IMR-90 (cell line): ENCODE data around the gene PIK3R3. TPM values are rescaled to one million over a fixed set of nuclear protein-coding genes. Genes with fewer than 3 reads are reported as not detected.

ENCODE experiments used
- ATAC-seq: fragments of 200-7000 bp; cut with Tn5 transposase; 2 replicates; pipeline ENCODE4 v1.9.1; 2020; ENCODE audit warnings: low read depth, mild to moderate bottlenecking, moderate library complexity
- BruUV-seq: library from RNA; stranded (reverse); fragments of 400-500 nt; replicated peaks from 2 replicates; lab custom pipeline; 2021; lab: Mats Ljungman, UMichigan
- CTCF ChIA-PET: fragments of 300-600 bp; formaldehyde crosslinking; extraction: SDS; loops from one replicate; lab custom pipeline; 2021; ENCODE audit warnings: antibody characterized with exemption; lab: Yijun Ruan, JAX
- POLR2A ChIA-PET: fragments of 300-600 bp; sonication (Branson Sonifier 250); formaldehyde crosslinking; loops from one replicate; lab custom pipeline; 2022; ENCODE audit warnings: antibody characterized with exemption; ENCODE audit not compliant: unreplicated experiment; lab: Charles Lee
- DNase-seq: peaks from one replicate; pipeline ENCODE4 v3.0.0; 2013
- H2AFZ ChIP-seq: replicated peaks from 2 replicates; pipeline ENCODE3; 2013; ENCODE audit warnings: low read length, mild to moderate bottlenecking; ENCODE audit not compliant: poor library complexity
- H2AK5ac ChIP-seq: 2 replicates; pipeline ENCODE4 v1.6.1; 2013; ENCODE audit warnings: low read depth, low read length, inconsistent platforms
- H2AK9ac ChIP-seq: replicated peaks from 2 replicates; pipeline ENCODE3; 2013; ENCODE audit warnings: mild to moderate bottlenecking, low read depth, low read length, moderate library complexity; ENCODE audit not compliant: poor library complexity
- H2BK120ac ChIP-seq: 2 replicates; pipeline ENCODE4 v1.6.1; 2013; ENCODE audit warnings: low read depth, low read length, inconsistent platforms
- H2BK15ac ChIP-seq: 3 replicates; pipeline ENCODE4 v1.6.1; 2013; ENCODE audit warnings: low read depth, low read length, inconsistent platforms
- H2BK20ac ChIP-seq: 2 replicates; pipeline ENCODE4 v1.6.1; 2013; ENCODE audit warnings: low read depth, mild to moderate bottlenecking, inconsistent platforms, low read length, moderate library complexity
- H2BK5ac ChIP-seq: 2 replicates; pipeline ENCODE4 v1.6.1; 2013; ENCODE audit warnings: mild to moderate bottlenecking, low read depth, low read length, inconsistent platforms; ENCODE audit not compliant: poor library complexity, severe bottlenecking
- H3K14ac ChIP-seq: replicated peaks from 2 replicates; pipeline ENCODE4 v1.6.1; 2013; ENCODE audit warnings: low read depth, low read length, inconsistent platforms
- H3K18ac ChIP-seq: 2 replicates; pipeline ENCODE4 v1.6.1; 2013; ENCODE audit warnings: low read depth, low read length, control low read depth
- H3K23ac ChIP-seq: 2 replicates; pipeline ENCODE4 v1.6.1; 2013; ENCODE audit warnings: low read depth, low read length, inconsistent platforms
- H3K27ac ChIP-seq: 2 replicates; pipeline ENCODE4 v1.5.1; 2013; ENCODE audit warnings: mild to moderate bottlenecking, control low read depth, low read length; ENCODE audit not compliant: insufficient read depth
- H3K27me3 ChIP-seq: 2 replicates; pipeline ENCODE4 v1.6.1; 2013; ENCODE audit warnings: low read length; ENCODE audit not compliant: control insufficient read depth, insufficient read depth
- H3K36me3 ChIP-seq: 2 replicates; pipeline ENCODE4 v1.6.1; 2013; ENCODE audit warnings: low read length, mixed read lengths; ENCODE audit not compliant: control insufficient read depth, insufficient read depth
- H3K4ac ChIP-seq: 2 replicates; pipeline ENCODE4 v1.6.1; 2013; ENCODE audit warnings: low read depth, low read length, inconsistent platforms
- H3K4me1 ChIP-seq: 2 replicates; pipeline ENCODE4 v1.6.1; 2013; ENCODE audit warnings: low read length, mixed read lengths; ENCODE audit not compliant: control insufficient read depth, insufficient read depth
- H3K4me2 ChIP-seq: 2 replicates; pipeline ENCODE4 v1.6.1; 2013; ENCODE audit warnings: low read depth, mild to moderate bottlenecking, control low read depth, low read length, moderate library complexity
- H3K4me3 ChIP-seq: 2 replicates; pipeline ENCODE4 v1.5.1; 2013; ENCODE audit warnings: low read depth, mild to moderate bottlenecking, control low read depth, low read length, moderate library complexity; ENCODE audit not compliant: insufficient read depth
- H3K56ac ChIP-seq: 2 replicates; pipeline ENCODE4 v1.6.1; 2013; ENCODE audit warnings: low read length, inconsistent platforms; ENCODE audit not compliant: insufficient read depth; ENCODE audit errors: extremely low read depth
- H3K79me1 ChIP-seq, 2 experiments: 2 replicates each; pipeline ENCODE4 v1.6.1; 2013; ENCODE audit warnings: low read length in 2 of 2, inconsistent platforms in 1 of 2, low read depth in 1 of 2
- H3K9ac ChIP-seq: 2 replicates; pipeline ENCODE4 v1.6.1; 2013; ENCODE audit warnings: low read depth, low read length, control low read depth
- H3K9me1 ChIP-seq: 2 replicates; pipeline ENCODE4 v1.6.1; 2013; ENCODE audit warnings: low read length, inconsistent platforms; ENCODE audit not compliant: insufficient read depth
- H3K9me3 ChIP-seq: 2 replicates; pipeline ENCODE4 v1.6.1; 2013; ENCODE audit warnings: low read length; ENCODE audit not compliant: control insufficient read depth, insufficient read depth
- H4K20me1 ChIP-seq: 2 replicates; pipeline ENCODE4 v1.6.1; 2013; ENCODE audit warnings: low read length, inconsistent platforms; ENCODE audit not compliant: insufficient read depth
- H4K5ac ChIP-seq: 2 replicates; pipeline ENCODE4 v1.6.1; 2013; ENCODE audit warnings: mild to moderate bottlenecking, low read depth, low read length, control low read depth
- H4K8ac ChIP-seq, 2 experiments: 2 replicates each; pipeline ENCODE4 v1.6.1; 2013; ENCODE audit warnings: low read depth in 2 of 2, low read length in 2 of 2, control low read depth in 1 of 2, inconsistent platforms in 1 of 2
- H4K91ac ChIP-seq: 2 replicates; pipeline ENCODE4 v1.6.1; 2013; ENCODE audit warnings: low read depth, low read length, inconsistent platforms; ENCODE audit not compliant: insufficient read depth
- BHLHE40 ChIP-seq: fragments of 150-350 bp; IDR thresholded peaks from 2 replicates; pipeline ENCODE4 v1.6.1; 2016; ENCODE audit warnings: mild to moderate bottlenecking, low read depth, low read length
- CEBPB ChIP-seq: IDR thresholded peaks from 2 replicates; pipeline ENCODE4 v1.6.1; 2012; ENCODE audit warnings: low read depth, low read length, improper control_type of control experiment
- CHD1 ChIP-seq: IDR thresholded peaks from 2 replicates; pipeline ENCODE4 v1.6.1; 2012; ENCODE audit warnings: low read depth, low read length, improper control_type of control experiment
- FOS ChIP-seq: fragments of 150-350 bp; IDR thresholded peaks from 2 replicates; pipeline ENCODE4 v1.6.1; 2016; ENCODE audit warnings: low read depth, low read length
- MAFK ChIP-seq: IDR thresholded peaks from 2 replicates; pipeline ENCODE4 v1.6.1; 2012; ENCODE audit warnings: low read depth, low read length, improper control_type of control experiment
- MAZ ChIP-seq: IDR thresholded peaks from 2 replicates; pipeline ENCODE4 v1.6.1; 2012; ENCODE audit warnings: low read depth, mild to moderate bottlenecking, low read length, improper control_type of control experiment, moderate library complexity, borderline replicate concordance
- MXI1 ChIP-seq: IDR thresholded peaks from 2 replicates; pipeline ENCODE4 v1.6.1; 2012; ENCODE audit warnings: low read depth, mild to moderate bottlenecking, low read length, moderate library complexity, borderline replicate concordance
- NFE2L2 ChIP-seq: fragments of 150-350 bp; IDR thresholded peaks from 2 replicates; pipeline ENCODE4 v1.6.1; 2016; ENCODE audit warnings: low read depth, mild to moderate bottlenecking, low read length
- POLR2A ChIP-seq: IDR thresholded peaks from 2 replicates; pipeline ENCODE4 v1.6.1; 2012; ENCODE audit warnings: mild to moderate bottlenecking, low read depth, low read length
- RAD21 ChIP-seq: IDR thresholded peaks from 2 replicates; pipeline ENCODE4 v1.6.1; 2012; ENCODE audit warnings: low read length, improper control_type of control experiment
- RCOR1 ChIP-seq: IDR thresholded peaks from 2 replicates; pipeline ENCODE4 v1.6.1; 2012; ENCODE audit warnings: mild to moderate bottlenecking, low read length, improper control_type of control experiment; ENCODE audit not compliant: insufficient replicate concordance
- RFX5 ChIP-seq: IDR thresholded peaks from 2 replicates; pipeline ENCODE4 v1.8.0; 2012; ENCODE audit warnings: low read depth, mild to moderate bottlenecking, low read length, moderate library complexity
- SMC3 ChIP-seq: fragments of 150-350 bp; IDR thresholded peaks from 2 replicates; pipeline ENCODE4 v1.6.1; 2016; ENCODE audit warnings: low read depth, mild to moderate bottlenecking, antibody characterized with exemption, low read length, moderate library complexity
- WGBS, 2 experiments: methylation state at CpG; one replicate each; pipeline versions ENCODE4 v1.1.5 to v1.1.7; 2013; ENCODE audit warnings: missing lambda C conversion rate in 2 of 2; ENCODE audit not compliant: insufficient read length in 1 of 2; ENCODE audit errors: extremely low coverage in 2 of 2; 5-methylcytosine and 5-hydroxymethylcytosine counted together
- dilution Hi-C: fragments of 300-500 bp; cut with HindIII; formaldehyde crosslinking; loops from one replicate; pipeline ENCODE4 v1.14.3; 2018; ENCODE audit warnings: low sequenced_read_pairs; ENCODE audit not compliant: unreplicated experiment
- in situ Hi-C: fragments of 300-500 bp; cut with MboI; formaldehyde crosslinking; loops from 3 replicates; pipeline ENCODE4 v1.14.3; 2019; ENCODE audit warnings: low sequenced_read_pairs, inconsistent platforms, mixed read lengths
- intact Hi-C: fragments of 100-400 bp; cut with micrococcal nuclease; formaldehyde crosslinking; loops from 2 replicates; pipeline ENCODE4 v1.10.0; 2022
- polyA plus RNA-seq, 3 experiments: library from polyadenylated mRNA; depleted of rRNA; stranded (reverse); fragments of >200 nt; gene quantifications; 2 replicates each; pipeline ENCODE4 v1.2.3, GENCODE V29; 2012; ENCODE audit warnings: low replicate concordance in 1 of 3
- total RNA-seq: library from RNA; depleted of rRNA; stranded (reverse); fragments of >200 nt; gene quantifications from 2 replicates; pipeline ENCODE4 v1.2.3, GENCODE V29; 2012
- TF ChIP-seq, protein P1 (sequence below): fragments of 150-350 bp; IDR thresholded peaks from 2 replicates; pipeline ENCODE4 v1.6.1; 2016; ENCODE audit warnings: low read depth, mild to moderate bottlenecking, low read length, moderate library complexity, borderline replicate concordance
- TF ChIP-seq, protein P2 (sequence below): conservative IDR thresholded peaks from 2 replicates; pipeline ENCODE4 v1.5.1; 2012; ENCODE audit warnings: mild to moderate bottlenecking, low read depth, low read length, improper control_type of control experiment
- TF ChIP-seq, protein P3 (sequence below): fragments of 150-350 bp; IDR thresholded peaks from 2 replicates; pipeline ENCODE4 v1.6.1; 2017; ENCODE audit warnings: mild to moderate bottlenecking, antibody characterized with exemption, low read length, low read depth

PIK3R3 gene
- total and polyA plus RNA-seq, 2 of the 4 experiments (the other 2 are of a cell fraction): 5.3 to 9.9 TPM

DNA sequence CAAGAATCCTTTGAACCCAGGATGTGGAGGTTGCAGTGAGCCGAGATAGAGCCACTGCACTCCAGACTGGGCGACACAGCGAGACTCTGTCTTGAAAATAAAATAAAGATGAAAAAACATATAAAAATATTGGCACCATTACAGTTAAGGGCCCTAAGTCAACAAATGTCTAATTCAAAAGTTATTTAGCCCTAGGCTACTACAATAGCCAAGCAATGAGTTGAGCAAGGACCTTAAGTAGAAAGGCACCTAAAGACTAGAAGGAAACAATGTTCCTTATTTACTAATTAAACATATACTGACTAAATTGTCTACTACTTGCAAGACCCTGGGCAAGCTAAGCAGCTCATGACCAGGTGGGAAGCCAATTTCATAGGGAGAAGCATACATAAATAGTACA, 4.1 kb downstream of the PIK3R3 start:
- Histone ChIP-seq H2BK120ac (no peak overlapping the region), H4K20me1 (peaks cover 3% of the 10 kb centered on the region; the same call in 1 of the 2 replicates), H3K23ac (no peak overlapping the region), H3K9me1 (no peaks in the 10 kb centered on the region), H3K27ac (no peak overlapping the region), H4K5ac (no peak overlapping the region), H2BK15ac (no peak overlapping the region), H3K14ac (no peak overlapping the region; the same call in 1 of the 2 replicates), H3K4ac (no peak overlapping the region), H4K91ac (no peak overlapping the region), H3K9me3 (no peaks in the 10 kb centered on the region), H3K36me3 (no peaks in the 10 kb centered on the region), H3K27me3 (no peaks in the 10 kb centered on the region), H2AFZ (no peak overlapping the region), H3K4me3 (no peak overlapping the region), H2BK5ac (no peak overlapping the region), H2AK5ac (no peak overlapping the region), H3K4me2 (no peak overlapping the region), H3K79me1 (peaks cover 6 to 12% of the 10 kb centered on the region in 2 experiments; a peak in 3 of 4 replicates), H4K8ac (no peak overlapping the region), H3K4me1 (no peaks in the 10 kb centered on the region; the same call in 1 of the 2 replicates), H3K9ac (no peak overlapping the region), H3K56ac (no peak overlapping the region), H2AK9ac (no peak overlapping the region), H2BK20ac (no peak overlapping the region), H3K18ac (no peak overlapping the region)
- ChIA-PET POLR2A (no interaction called here), CTCF (no interaction called here)
- in situ Hi-C loops (no loop called here), dilution Hi-C loops (no loop called here), intact Hi-C loops (no loop called here)
- TF ChIP-seq, protein P1, sequence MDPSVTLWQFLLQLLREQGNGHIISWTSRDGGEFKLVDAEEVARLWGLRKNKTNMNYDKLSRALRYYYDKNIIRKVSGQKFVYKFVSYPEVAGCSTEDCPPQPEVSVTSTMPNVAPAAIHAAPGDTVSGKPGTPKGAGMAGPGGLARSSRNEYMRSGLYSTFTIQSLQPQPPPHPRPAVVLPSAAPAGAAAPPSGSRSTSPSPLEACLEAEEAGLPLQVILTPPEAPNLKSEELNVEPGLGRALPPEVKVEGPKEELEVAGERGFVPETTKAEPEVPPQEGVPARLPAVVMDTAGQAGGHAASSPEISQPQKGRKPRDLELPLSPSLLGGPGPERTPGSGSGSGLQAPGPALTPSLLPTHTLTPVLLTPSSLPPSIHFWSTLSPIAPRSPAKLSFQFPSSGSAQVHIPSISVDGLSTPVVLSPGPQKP: no peak
- TF ChIP-seq NFE2L2 (no peak), MAZ (no peak), CEBPB (no peak), MAFK (no peak), FOS (no peak), RFX5 (no peak), CHD1 (no peak), SMC3 (no peak), MXI1 (no peak), BHLHE40 (no peak), RAD21 (no peak), POLR2A (no peak), RCOR1 (no peak)
- TF ChIP-seq, protein P2, sequence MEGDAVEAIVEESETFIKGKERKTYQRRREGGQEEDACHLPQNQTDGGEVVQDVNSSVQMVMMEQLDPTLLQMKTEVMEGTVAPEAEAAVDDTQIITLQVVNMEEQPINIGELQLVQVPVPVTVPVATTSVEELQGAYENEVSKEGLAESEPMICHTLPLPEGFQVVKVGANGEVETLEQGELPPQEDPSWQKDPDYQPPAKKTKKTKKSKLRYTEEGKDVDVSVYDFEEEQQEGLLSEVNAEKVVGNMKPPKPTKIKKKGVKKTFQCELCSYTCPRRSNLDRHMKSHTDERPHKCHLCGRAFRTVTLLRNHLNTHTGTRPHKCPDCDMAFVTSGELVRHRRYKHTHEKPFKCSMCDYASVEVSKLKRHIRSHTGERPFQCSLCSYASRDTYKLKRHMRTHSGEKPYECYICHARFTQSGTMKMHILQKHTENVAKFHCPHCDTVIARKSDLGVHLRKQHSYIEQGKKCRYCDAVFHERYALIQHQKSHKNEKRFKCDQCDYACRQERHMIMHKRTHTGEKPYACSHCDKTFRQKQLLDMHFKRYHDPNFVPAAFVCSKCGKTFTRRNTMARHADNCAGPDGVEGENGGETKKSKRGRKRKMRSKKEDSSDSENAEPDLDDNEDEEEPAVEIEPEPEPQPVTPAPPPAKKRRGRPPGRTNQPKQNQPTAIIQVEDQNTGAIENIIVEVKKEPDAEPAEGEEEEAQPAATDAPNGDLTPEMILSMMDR: no peak
- TF ChIP-seq, protein P3, sequence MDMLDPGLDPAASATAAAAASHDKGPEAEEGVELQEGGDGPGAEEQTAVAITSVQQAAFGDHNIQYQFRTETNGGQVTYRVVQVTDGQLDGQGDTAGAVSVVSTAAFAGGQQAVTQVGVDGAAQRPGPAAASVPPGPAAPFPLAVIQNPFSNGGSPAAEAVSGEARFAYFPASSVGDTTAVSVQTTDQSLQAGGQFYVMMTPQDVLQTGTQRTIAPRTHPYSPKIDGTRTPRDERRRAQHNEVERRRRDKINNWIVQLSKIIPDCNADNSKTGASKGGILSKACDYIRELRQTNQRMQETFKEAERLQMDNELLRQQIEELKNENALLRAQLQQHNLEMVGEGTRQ: no peak
- peak; percentile 38 for DNase-seq
- no TSS peak for BruUV-seq
- ATAC-seq: no peak
- no CpG with 5 or more reads among the region's 3 CpGs for WGBS, 2 experiments
